ENCODE measurements around the gene PCDH7. TPM values are rescaled to one million over a fixed set of nuclear protein-coding genes. Genes with fewer than 3 reads are reported as not detected.

The PCDH7 gene
- total and polyA plus RNA-seq, 5 donors: 1.00 to 14.5 (median 9.9) TPM

- WGBS: 2% methylated on average over 33 of the region's 33 CpGs
- ATAC-seq: no peak
Measured at GRCh38 chr4:30718641-30719453, 1.3 kb upstream of the PCDH7 start.

DNA sequence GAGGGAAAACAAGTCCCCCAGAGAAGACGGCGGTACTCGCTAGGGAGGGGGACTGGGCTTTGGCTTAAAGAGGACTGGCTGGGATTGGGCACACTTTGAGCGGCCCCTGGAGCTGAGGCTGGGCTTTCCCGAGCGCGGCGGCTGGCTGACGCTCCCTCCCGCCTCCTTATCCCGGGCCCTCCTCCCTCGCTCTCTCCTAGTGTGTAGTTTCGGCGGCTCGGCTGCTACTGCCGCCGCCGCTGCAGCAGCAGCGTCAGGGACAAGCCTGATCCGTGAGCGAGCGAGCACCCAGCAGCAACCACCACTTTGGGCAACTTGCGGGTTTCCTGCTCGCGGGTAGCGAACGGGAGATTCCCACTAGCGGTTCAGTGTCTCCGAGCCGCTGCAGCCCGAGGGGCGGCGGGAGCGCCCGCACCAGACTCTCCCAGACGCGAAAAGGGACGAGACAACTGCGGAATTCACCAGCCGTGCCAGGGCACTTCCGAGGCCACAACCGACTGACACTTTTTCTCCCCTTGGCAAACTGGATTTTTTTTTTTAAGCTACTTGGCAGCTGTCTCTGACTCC, 632 bp upstream of the PCDH7 start:
- ATAC-seq (peak; percentile 66 to 70), DNase-seq (peak; percentile 57 to 75 (median 60))
- under 1% methylated on average over 42 of the region's 42 CpGs for WGBS
- H3K4me3 ChIP-seq (ENCODE audit: low read length): peak overlapping the region; percentile 23
- intact Hi-C loops (cut with DNase I): no loop called here
- no peak overlapping the region for H3K27ac ChIP-seq (ENCODE audit: low read length)
- H3K4me1 ChIP-seq (ENCODE audit: control insufficient read depth, insufficient read depth, low read length): peaks cover 5% of the 10 kb centered on the region
- no peaks in the 10 kb centered on the region for H3K27me3 ChIP-seq (ENCODE audit: control insufficient read depth, insufficient read depth)
- H3K9me3 ChIP-seq (ENCODE audit: control insufficient read depth, low read length): no peaks in the 10 kb centered on the region

More at GRCh38 chr4:30718641-30719453, 1.3 kb upstream of the PCDH7 start:
- H3K4me1 ChIP-seq (ENCODE audit: control insufficient read depth, insufficient read depth, low read length): peaks cover 5% of the 10 kb centered on the region
- peak; percentile 7 to 42 (median 30) for DNase-seq
- no peaks in the 10 kb centered on the region for H3K27me3 ChIP-seq (ENCODE audit: control insufficient read depth, insufficient read depth)
- H3K27ac ChIP-seq (ENCODE audit: low read length): no peak overlapping the region
- intact Hi-C loops (cut with DNase I): no loop called here
- H3K9me3 ChIP-seq (ENCODE audit: control insufficient read depth, low read length): no peaks in the 10 kb centered on the region
- peak overlapping the region; percentile 78 for H3K4me3 ChIP-seq (ENCODE audit: low read length)

GRCh38 chr4:30720661-30721184, 554 bp downstream of the PCDH7 start:
- intact Hi-C loops (cut with DNase I): no loop called here
- under 1% methylated on average over 41 of the region's 41 CpGs for WGBS
- ATAC-seq: peak in 1 of 2 donors; percentile 0
- Histone ChIP-seq H3K9me3 (ENCODE audit: control insufficient read depth, low read length) (no peaks in the 10 kb centered on the region), H3K27me3 (ENCODE audit: control insufficient read depth, insufficient read depth) (no peaks in the 10 kb centered on the region), H3K4me1 (ENCODE audit: control insufficient read depth, insufficient read depth, low read length) (peaks cover 5% of the 10 kb centered on the region), H3K4me3 (ENCODE audit: low read length) (peak overlapping the region; percentile 23), H3K27ac (ENCODE audit: low read length) (no peak overlapping the region)
- DNase-seq: peak; percentile 41 to 67 (median 54)

- H3K27me3 ChIP-seq (ENCODE audit: control insufficient read depth, insufficient read depth): no peaks in the 10 kb centered on the region
- no peaks in the 10 kb centered on the region for H3K9me3 ChIP-seq (ENCODE audit: control insufficient read depth, low read length)
- H3K4me1 ChIP-seq (ENCODE audit: control insufficient read depth, insufficient read depth, low read length): peaks cover 5% of the 10 kb centered on the region
- peak overlapping the region; percentile 23 for H3K4me3 ChIP-seq (ENCODE audit: low read length)
- H3K27ac ChIP-seq (ENCODE audit: low read length): no peak overlapping the region
- WGBS: under 1% methylated on average over 93 of the region's 95 CpGs
- DNase-seq (peak; percentile 29 to 62 (median 58)), ATAC-seq (no peak)
- intact Hi-C loops (cut with DNase I): no loop called here
Measured at GRCh38 chr4:30721185-30722091, 1.3 kb downstream of the PCDH7 start.

GRCh38 chr4:30722092-30722358, 1.9 kb downstream of the PCDH7 start:
- Histone ChIP-seq H3K4me3 (ENCODE audit: low read length) (peak overlapping the region; percentile 23), H3K4me1 (ENCODE audit: control insufficient read depth, insufficient read depth, low read length) (peaks cover 5% of the 10 kb centered on the region), H3K9me3 (ENCODE audit: control insufficient read depth, low read length) (no peaks in the 10 kb centered on the region), H3K27ac (ENCODE audit: low read length) (no peak overlapping the region), H3K27me3 (ENCODE audit: control insufficient read depth, insufficient read depth) (no peaks in the 10 kb centered on the region)
- 1% methylated on average over 39 of the region's 39 CpGs for WGBS
- DNase-seq (peak in 1 of 3 donors; percentile 27), ATAC-seq (no peak)
- intact Hi-C loops (cut with DNase I): no loop called here

DNA sequence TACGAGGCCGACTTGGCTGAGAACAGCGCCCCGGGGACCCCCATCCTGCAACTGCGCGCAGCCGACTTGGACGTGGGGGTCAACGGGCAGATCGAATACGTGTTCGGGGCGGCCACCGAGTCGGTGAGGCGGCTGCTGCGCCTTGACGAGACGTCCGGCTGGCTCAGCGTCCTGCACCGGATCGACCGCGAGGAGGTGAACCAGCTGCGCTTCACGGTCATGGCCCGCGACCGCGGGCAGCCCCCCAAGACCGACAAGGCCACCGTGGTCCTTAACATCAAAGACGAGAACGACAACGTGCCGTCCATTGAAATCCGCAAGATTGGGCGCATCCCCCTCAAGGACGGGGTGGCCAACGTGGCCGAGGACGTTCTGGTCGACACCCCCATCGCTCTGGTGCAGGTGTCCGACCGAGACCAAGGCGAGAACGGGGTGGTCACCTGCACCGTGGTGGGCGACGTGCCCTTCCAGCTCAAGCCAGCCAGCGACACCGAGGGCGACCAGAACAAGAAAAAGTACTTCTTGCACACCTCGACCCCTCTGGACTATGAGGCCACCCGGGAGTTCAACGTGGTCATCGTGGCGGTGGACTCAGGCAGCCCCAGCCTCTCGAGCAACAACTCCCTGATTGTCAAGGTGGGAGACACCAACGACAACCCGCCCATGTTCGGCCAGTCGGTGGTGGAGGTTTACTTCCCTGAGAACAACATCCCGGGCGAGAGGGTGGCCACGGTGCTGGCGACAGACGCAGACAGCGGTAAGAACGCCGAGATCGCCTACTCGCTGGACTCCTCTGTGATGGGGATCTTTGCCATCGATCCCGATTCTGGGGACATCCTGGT, 2.4 kb downstream of the PCDH7 start:
- ATAC-seq (no peak), DNase-seq (peak; percentile 23 to 42 (median 33))
- intact Hi-C loops (cut with DNase I): no loop called here
- WGBS: 15% methylated on average over 77 of the region's 77 CpGs
- Histone ChIP-seq H3K9me3 (ENCODE audit: control insufficient read depth, low read length) (no peaks in the 10 kb centered on the region), H3K27ac (ENCODE audit: low read length) (no peak overlapping the region), H3K27me3 (ENCODE audit: control insufficient read depth, insufficient read depth) (no peaks in the 10 kb centered on the region), H3K4me1 (ENCODE audit: control insufficient read depth, insufficient read depth, low read length) (peaks cover 3% of the 10 kb centered on the region), H3K4me3 (ENCODE audit: low read length) (peak overlapping the region; percentile 23)

DNA sequence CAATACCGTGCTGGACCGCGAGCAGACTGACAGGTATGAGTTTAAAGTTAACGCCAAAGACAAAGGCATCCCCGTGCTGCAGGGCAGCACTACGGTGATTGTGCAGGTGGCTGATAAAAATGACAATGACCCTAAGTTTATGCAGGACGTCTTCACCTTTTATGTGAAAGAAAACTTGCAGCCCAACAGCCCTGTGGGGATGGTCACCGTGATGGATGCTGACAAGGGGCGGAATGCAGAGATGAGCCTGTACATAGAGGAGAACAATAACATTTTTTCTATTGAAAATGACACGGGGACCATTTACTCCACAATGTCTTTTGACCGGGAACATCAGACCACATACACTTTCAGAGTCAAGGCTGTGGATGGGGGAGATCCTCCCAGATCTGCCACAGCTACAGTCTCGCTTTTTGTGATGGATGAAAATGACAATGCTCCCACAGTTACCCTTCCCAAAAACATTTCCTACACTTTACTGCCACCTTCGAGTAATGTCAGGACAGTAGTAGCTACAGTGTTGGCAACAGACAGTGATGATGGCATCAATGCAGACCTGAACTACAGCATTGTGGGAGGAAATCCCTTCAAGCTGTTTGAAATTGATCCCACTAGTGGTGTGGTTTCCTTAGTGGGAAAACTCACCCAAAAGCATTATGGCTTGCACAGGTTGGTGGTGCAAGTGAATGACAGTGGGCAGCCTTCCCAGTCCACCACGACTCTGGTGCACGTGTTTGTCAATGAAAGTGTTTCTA, 3.2 kb downstream of the PCDH7 start:
- Histone ChIP-seq H3K9me3 (ENCODE audit: control insufficient read depth, low read length) (no peaks in the 10 kb centered on the region), H3K27ac (ENCODE audit: low read length) (no peak overlapping the region), H3K4me1 (ENCODE audit: control insufficient read depth, insufficient read depth, low read length) (peaks cover 3% of the 10 kb centered on the region), H3K4me3 (ENCODE audit: low read length) (no peak overlapping the region), H3K27me3 (ENCODE audit: control insufficient read depth, insufficient read depth) (no peaks in the 10 kb centered on the region)
- DNase-seq (peak in 1 of 3 donors; percentile 14), ATAC-seq (no peak)
- intact Hi-C loops (cut with DNase I): no loop called here
- 51% methylated on average over 15 of the region's 15 CpGs for WGBS

DNA sequence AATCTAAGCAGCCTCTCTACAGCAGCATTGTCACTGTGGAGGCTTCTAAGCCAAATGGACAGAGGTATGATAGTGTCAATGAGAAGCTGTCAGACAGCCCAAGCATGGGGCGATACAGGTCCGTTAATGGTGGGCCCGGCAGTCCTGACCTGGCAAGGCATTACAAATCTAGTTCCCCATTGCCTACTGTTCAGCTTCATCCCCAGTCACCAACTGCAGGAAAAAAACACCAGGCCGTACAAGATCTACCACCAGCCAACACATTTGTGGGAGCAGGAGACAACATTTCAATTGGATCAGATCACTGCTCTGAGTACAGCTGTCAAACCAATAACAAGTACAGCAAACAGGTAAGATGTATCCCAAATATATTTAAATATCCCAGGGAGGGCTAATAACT, 4.1 kb downstream of the PCDH7 start:
- intact Hi-C loops (cut with DNase I): no loop called here
- Histone ChIP-seq H3K9me3 (ENCODE audit: control insufficient read depth, low read length) (no peaks in the 10 kb centered on the region), H3K4me1 (ENCODE audit: control insufficient read depth, insufficient read depth, low read length) (peaks cover 3% of the 10 kb centered on the region), H3K27ac (ENCODE audit: low read length) (no peak overlapping the region), H3K4me3 (ENCODE audit: low read length) (no peak overlapping the region), H3K27me3 (ENCODE audit: control insufficient read depth, insufficient read depth) (no peaks in the 10 kb centered on the region)
- ATAC-seq: no peak
- DNase-seq: no peak
- 73% methylated on average over 4 of the region's 4 CpGs for WGBS

DNA sequence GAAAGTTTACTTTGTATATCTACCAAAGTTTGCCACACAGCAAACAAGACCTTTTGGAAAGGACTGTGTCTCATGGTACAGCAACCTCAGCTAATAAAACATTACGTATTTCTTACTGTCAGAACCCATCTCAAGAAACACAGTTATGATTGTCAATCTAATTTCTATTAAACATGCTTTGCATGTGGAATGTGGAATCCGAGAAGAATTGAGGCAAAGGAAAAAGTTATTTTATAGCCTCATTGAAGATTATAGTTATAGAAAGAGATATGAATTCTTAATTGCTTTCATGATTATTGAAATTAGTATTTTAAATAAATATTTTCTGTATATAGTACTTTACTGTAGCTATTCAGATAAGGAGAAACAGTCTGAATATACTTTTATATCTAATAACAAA, 5.4 kb downstream of the PCDH7 start:
- Histone ChIP-seq H3K27me3 (ENCODE audit: control insufficient read depth, insufficient read depth) (no peaks in the 10 kb centered on the region), H3K27ac (ENCODE audit: low read length) (no peak overlapping the region), H3K4me1 (ENCODE audit: control insufficient read depth, insufficient read depth, low read length) (peaks cover 3% of the 10 kb centered on the region), H3K9me3 (ENCODE audit: control insufficient read depth, low read length) (no peaks in the 10 kb centered on the region), H3K4me3 (ENCODE audit: low read length) (no peak overlapping the region)
- intact Hi-C loops (cut with DNase I): no loop called here
- no peak for ATAC-seq
- DNase-seq: no peak
- 80% methylated on average over 2 of the region's 2 CpGs for WGBS

Data from right cardiac atrium (tissue), 5 donors.